Left ventricle myocardium inferior (tissue), 1 donor: Measurements from ENCODE around the gene LRP8. TPM values are rescaled to one million over a fixed set of nuclear protein-coding genes. Genes with fewer than 3 reads are reported as not detected.

Experiments
- DNase-seq: peaks from one replicate; pipeline ENCODE4 v3.0.0-alpha.2; 2020
- H3K27ac ChIP-seq: fragments of 200-600 bp; replicated peaks from 2 replicates; pipeline ENCODE4 v1.8.0; 2021
- H3K27me3 ChIP-seq: fragments of 200-600 bp; 2 replicates; pipeline ENCODE4 v1.8.0; 2021; ENCODE audit warnings: low read depth
- H3K36me3 ChIP-seq: fragments of 200-600 bp; 2 replicates; pipeline ENCODE4 v1.8.0; 2021
- H3K4me1 ChIP-seq: fragments of 200-600 bp; 2 replicates; pipeline ENCODE4 v1.8.0; 2021
- H3K4me3 ChIP-seq: fragments of 200-600 bp; 2 replicates; pipeline ENCODE4 v1.8.0; 2021; ENCODE audit warnings: mild to moderate bottlenecking, moderate library complexity
- H3K9me3 ChIP-seq: fragments of 200-600 bp; replicated peaks from 2 replicates; pipeline ENCODE4 v1.8.0; 2021
- intact Hi-C: fragments of 100-400 bp; cut with micrococcal nuclease; formaldehyde crosslinking; loops from one replicate; pipeline ENCODE4 v1.11.0; 2022
- total RNA-seq: library from RNA; stranded (reverse); fragmentation: NEBNext Ultra II Directional; extraction: Animal tissue kit (Norgen Biotek cat#: 25700); gene quantifications from one replicate; pipeline ENCODE4 v1.2.1, GENCODE V29; 2021
- TF ChIP-seq, protein P1 (sequence below): fragments of 200-600 bp; IDR thresholded peaks from 2 replicates; pipeline ENCODE4 v1.8.0; 2021; ENCODE audit warnings: antibody characterized with exemption, mild to moderate bottlenecking, borderline replicate concordance
- donor health status: DM: no; HTN: yes; CAD: no; lungs with severe emphysema.

Gene LRP8
- total RNA-seq, 1 donor from 2014 or later = 1.8 TPM

DNA sequence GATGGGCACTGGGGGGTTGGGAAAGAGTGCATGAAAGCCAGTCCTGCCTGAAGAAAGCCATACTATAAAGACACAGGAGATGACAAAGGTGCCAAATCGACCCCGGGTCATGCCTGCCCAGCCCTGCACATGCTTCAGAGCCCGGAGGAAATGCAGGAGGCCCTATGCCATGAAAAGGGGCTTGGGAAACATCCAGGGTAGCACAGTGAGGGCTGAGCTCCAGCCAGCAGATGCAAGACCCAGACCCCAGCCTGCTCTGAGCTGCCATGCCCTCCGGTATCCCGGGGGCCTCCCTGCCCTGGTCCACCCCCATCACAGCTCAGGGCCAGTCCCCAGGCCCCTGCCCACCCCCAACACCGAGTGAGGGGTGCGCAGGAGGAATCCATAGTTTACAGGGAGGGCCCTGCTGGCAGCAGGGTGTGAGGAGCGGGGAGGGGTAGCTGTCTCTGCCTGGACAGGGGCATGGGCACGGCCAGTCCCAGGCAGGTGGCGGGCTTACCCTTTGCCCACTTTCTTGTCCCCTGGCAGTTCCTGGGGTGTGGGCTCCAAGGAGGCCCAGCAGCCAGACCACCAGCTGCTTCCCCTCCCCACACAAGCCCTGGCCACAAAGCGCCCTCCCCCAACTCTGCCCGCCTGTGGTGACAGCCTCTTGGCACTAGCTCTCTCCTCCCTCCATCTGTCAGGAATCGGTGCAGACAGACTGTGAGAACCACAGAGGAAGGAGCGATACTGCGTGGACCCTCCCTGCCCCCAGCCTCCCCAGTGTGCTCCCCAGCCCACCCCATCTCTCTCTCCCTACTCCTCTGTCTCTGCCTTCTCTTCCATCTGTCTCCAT, 16.8 kb downstream of the LRP8 start:
- no peaks in the 10 kb centered on the region for H3K27me3 ChIP-seq
- TF ChIP-seq, protein P1, sequence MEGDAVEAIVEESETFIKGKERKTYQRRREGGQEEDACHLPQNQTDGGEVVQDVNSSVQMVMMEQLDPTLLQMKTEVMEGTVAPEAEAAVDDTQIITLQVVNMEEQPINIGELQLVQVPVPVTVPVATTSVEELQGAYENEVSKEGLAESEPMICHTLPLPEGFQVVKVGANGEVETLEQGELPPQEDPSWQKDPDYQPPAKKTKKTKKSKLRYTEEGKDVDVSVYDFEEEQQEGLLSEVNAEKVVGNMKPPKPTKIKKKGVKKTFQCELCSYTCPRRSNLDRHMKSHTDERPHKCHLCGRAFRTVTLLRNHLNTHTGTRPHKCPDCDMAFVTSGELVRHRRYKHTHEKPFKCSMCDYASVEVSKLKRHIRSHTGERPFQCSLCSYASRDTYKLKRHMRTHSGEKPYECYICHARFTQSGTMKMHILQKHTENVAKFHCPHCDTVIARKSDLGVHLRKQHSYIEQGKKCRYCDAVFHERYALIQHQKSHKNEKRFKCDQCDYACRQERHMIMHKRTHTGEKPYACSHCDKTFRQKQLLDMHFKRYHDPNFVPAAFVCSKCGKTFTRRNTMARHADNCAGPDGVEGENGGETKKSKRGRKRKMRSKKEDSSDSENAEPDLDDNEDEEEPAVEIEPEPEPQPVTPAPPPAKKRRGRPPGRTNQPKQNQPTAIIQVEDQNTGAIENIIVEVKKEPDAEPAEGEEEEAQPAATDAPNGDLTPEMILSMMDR = no peak
- H3K9me3 ChIP-seq = no peaks in the 10 kb centered on the region
- H3K4me1 ChIP-seq = peaks cover 2% of the 10 kb centered on the region
- intact Hi-C loops = no loop called here
- no peak overlapping the region for H3K27ac ChIP-seq
- DNase-seq = no peak
- no peaks in the 10 kb centered on the region for H3K36me3 ChIP-seq
- H3K4me3 ChIP-seq = no peak overlapping the region

DNA sequence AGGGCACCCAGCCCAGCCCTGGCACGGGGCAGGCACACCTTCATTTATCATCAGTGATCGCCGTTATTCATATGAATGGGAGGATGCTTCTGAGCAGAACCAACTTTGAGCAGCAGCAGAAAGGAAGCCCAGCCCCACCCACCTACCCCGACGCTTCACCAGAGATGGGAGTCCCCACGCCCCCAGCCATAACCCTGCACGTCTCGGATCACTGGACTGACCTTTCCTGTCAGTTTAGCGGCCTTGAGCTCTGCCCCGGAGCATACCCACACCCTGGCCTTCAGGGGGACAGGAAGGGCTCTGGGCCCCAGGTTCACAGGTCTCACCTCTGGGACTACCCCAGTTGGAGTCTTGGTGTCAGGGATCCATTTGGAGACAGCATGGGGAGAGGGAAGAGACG, 18.1 kb downstream of the LRP8 start:
- no peak for DNase-seq
- TF ChIP-seq, protein P1 = no peak
- no peaks in the 10 kb centered on the region for H3K27me3 ChIP-seq
- no peak overlapping the region for H3K27ac ChIP-seq
- H3K4me1 ChIP-seq = peaks cover 12% of the 10 kb centered on the region
- intact Hi-C loops = no loop called here
- H3K9me3 ChIP-seq = no peaks in the 10 kb centered on the region
- H3K36me3 ChIP-seq = no peaks in the 10 kb centered on the region
- H3K4me3 ChIP-seq = no peak overlapping the region

DNA sequence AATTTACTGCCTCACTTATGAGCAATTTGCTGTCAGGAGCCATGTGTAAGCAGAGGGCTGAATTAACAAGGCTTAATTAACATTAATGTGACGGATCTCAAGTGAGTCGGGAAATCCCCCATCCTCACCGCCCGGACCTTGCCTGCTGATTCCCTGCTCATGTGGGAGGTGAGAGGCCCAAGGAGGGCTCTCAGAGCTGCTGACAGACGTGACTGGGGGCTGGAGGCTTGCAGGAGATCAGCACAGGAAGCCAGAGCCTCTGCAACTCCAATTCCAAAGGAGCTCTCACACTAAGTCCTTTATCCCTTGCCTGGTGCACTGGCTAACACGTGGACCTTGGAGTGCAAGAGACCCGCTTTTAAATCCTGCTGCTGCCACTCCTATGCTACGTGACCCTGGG, 19.4 kb downstream of the LRP8 start:
- DNase-seq = no peak
- Histone ChIP-seq H3K27me3 (no peaks in the 10 kb centered on the region), H3K4me3 (no peak overlapping the region), H3K27ac (no peak overlapping the region), H3K36me3 (no peaks in the 10 kb centered on the region), H3K9me3 (no peaks in the 10 kb centered on the region), H3K4me1 (peaks cover 15% of the 10 kb centered on the region)
- intact Hi-C loops = no loop called here
- TF ChIP-seq, protein P1 = no peak

DNA sequence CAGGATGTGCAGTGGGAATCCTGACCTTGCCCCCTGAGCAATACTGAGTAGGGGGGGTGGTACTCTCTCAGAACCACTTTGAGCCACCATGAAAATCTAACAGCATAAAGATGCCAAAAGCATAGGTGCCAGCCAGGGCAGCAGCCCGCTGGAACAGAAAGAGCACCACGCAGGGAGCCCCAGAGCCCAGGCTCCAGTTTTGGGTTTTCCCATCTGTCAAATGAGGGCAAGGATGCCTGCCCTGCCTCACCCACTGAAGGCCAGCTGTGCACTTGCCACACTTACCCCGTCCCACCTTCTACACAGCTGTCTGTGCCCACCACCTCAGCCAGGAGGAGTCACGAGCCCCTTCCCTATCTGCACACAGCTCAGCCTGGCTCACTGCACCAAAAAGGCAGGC, 20.8 kb downstream of the LRP8 start:
- TF ChIP-seq, protein P1 = no peak
- Histone ChIP-seq H3K9me3 (no peaks in the 10 kb centered on the region), H3K4me1 (peaks cover 17% of the 10 kb centered on the region), H3K4me3 (no peak overlapping the region), H3K27ac (no peak overlapping the region), H3K36me3 (no peaks in the 10 kb centered on the region), H3K27me3 (no peaks in the 10 kb centered on the region)
- intact Hi-C loops = no loop called here
- no peak for DNase-seq

DNA sequence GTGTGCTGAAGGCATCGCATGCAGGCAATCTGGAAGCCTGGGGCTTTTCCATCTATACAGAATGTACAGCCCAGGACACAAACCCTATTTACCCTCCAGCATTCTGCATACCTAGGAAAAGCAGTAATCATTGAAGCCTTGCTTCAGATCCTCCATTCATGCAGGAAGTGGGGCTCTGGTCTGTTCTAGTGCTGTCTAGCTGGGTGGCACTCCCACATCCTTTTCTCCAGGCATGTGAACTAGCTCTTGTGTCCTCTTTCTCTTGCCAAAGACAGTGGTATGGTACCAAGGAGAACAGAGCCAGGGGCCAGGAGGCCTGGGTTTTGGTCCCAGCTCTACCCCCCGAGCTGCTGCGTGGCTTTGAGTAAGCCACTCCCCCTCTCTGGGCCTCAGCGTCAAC, 21.7 kb downstream of the LRP8 start:
- Histone ChIP-seq H3K4me3 (no peak overlapping the region), H3K9me3 (no peaks in the 10 kb centered on the region), H3K27me3 (no peaks in the 10 kb centered on the region), H3K27ac (no peak overlapping the region), H3K36me3 (no peaks in the 10 kb centered on the region), H3K4me1 (peaks cover 17% of the 10 kb centered on the region)
- no peak for DNase-seq
- TF ChIP-seq, protein P1 = no peak
- intact Hi-C loops = no loop called here
